NB4 (cell line): ENCODE data around the gene ZER1.

Source experiments
- CTCF ChIP-seq: IDR thresholded peaks from one replicate; pipeline ENCODE4 v1.5.1; 2012; ENCODE audit warnings: low read depth, low read length
- MYC ChIP-seq: IDR thresholded peaks from 2 replicates; pipeline ENCODE4 v1.6.1; 2011; ENCODE audit warnings: low read depth, low read length
- POLR2A ChIP-seq: IDR thresholded peaks from 2 replicates; pipeline ENCODE4 v1.6.1; 2011; ENCODE audit warnings: mild to moderate bottlenecking; ENCODE audit not compliant: insufficient read length; ENCODE audit errors: extremely low read depth

- TF ChIP-seq POLR2A (no peak), CTCF (no peak), MYC (no peak)
These were observed 77.4 kb downstream of the ZER1 start for GRCh38 chr9:128694344-128694743.
